HEK293T (cell line): ENCODE measurements around the gene RAB31.
A peak's percentile ranks its signal among the peaks of the same experiment; 100 is the strongest.

Experiments used
- CTCF ChIA-PET: fragments of 350-600 bp; formaldehyde crosslinking; extraction: SDS; loops from one replicate; lab custom pipeline; 2021; ENCODE audit warnings: antibody characterized with exemption, inconsistent platforms; lab: Yijun Ruan, JAX
- POLR2A ChIA-PET: fragments of 350-600 bp; formaldehyde crosslinking; extraction: SDS; loops from one replicate; lab custom pipeline; 2020; ENCODE audit warnings: antibody characterized with exemption, inconsistent platforms; lab: Yijun Ruan, JAX
- DNase-seq: peaks from one replicate; pipeline ENCODE4 v3.0.0; 2012; ENCODE audit warnings: mixed read lengths; ENCODE audit errors: extremely low spot score
- ARNT ChIP-seq: fragments of 450-650 bp; IDR thresholded peaks from 2 replicates; pipeline ENCODE4 v1.6.1; 2017; ENCODE audit warnings: mild to moderate bottlenecking
- BHLHE40 ChIP-seq: fragments of 450-650 bp; IDR thresholded peaks from 2 replicates; pipeline ENCODE4 v1.6.1; 2016; ENCODE audit warnings: mild to moderate bottlenecking, moderate library complexity, borderline replicate concordance
- CTBP1 ChIP-seq: fragments of 450-650 bp; IDR thresholded peaks from 2 replicates; pipeline ENCODE4 v1.6.1; 2016; ENCODE audit warnings: borderline replicate concordance
- ELF4 ChIP-seq: fragments of 450-650 bp; IDR thresholded peaks from 2 replicates; pipeline ENCODE4 v1.6.1; 2017; ENCODE audit warnings: antibody characterized with exemption
- FOXA1 ChIP-seq: fragments of 450-650 bp; IDR thresholded peaks from 2 replicates; pipeline ENCODE4 v1.6.1; 2016; ENCODE audit warnings: mild to moderate bottlenecking
- FOXK2 ChIP-seq: fragments of 450-650 bp; IDR thresholded peaks from 2 replicates; pipeline ENCODE4 v1.6.1; 2016; ENCODE audit warnings: mild to moderate bottlenecking
- FOXM1 ChIP-seq: fragments of 450-650 bp; IDR thresholded peaks from 2 replicates; pipeline ENCODE4 v1.6.1; 2017; ENCODE audit warnings: mild to moderate bottlenecking, borderline replicate concordance
- HDGF ChIP-seq: fragments of 450-650 bp; IDR thresholded peaks from 2 replicates; pipeline ENCODE4 v1.6.1; 2017; ENCODE audit warnings: antibody characterized with exemption, borderline replicate concordance
- L3MBTL2 ChIP-seq: fragments of 450-650 bp; conservative IDR thresholded peaks from 2 replicates; pipeline ENCODE4 v1.6.1; 2016; ENCODE audit warnings: mild to moderate bottlenecking
- LEF1 ChIP-seq: fragments of 450-650 bp; IDR thresholded peaks from 2 replicates; pipeline ENCODE4 v1.6.1; 2017; ENCODE audit warnings: mild to moderate bottlenecking, borderline replicate concordance
- NFRKB ChIP-seq: fragments of 450-650 bp; IDR thresholded peaks from 2 replicates; pipeline ENCODE4 v1.6.1; 2016; ENCODE audit warnings: mild to moderate bottlenecking, moderate library complexity
- PKNOX1 ChIP-seq: fragments of 450-650 bp; IDR thresholded peaks from 2 replicates; pipeline ENCODE4 v1.6.1; 2016
- SP1 ChIP-seq: fragments of 450-650 bp; IDR thresholded peaks from 2 replicates; pipeline ENCODE4 v1.6.1; 2017
- SUZ12 ChIP-seq: fragments of 450-650 bp; IDR thresholded peaks from 2 replicates; pipeline ENCODE4 v1.6.1; 2016; ENCODE audit warnings: mild to moderate bottlenecking
- TARDBP ChIP-seq: fragments of 450-650 bp; IDR thresholded peaks from 2 replicates; pipeline ENCODE4 v1.6.1; 2016
- ZNF384 ChIP-seq: fragments of 450-650 bp; IDR thresholded peaks from 2 replicates; pipeline ENCODE4 v1.6.1; 2016

Gene RAB31

GRCh38 chr18:9705183-9705829, 2.8 kb upstream of the RAB31 start:
- TF ChIP-seq CTBP1 (peak; percentile 44; the same call in 1 of the 2 replicates), ARNT (no peak), PKNOX1 (0 out of 2 replicates have a peak, but pooled peaks have one; percentile 16), SUZ12 (no peak)
- CTCF ChIA-PET = no interaction called here
- POLR2A ChIA-PET = no interaction called here
- DNase-seq = peak; percentile 10

GRCh38 chr18:9706081-9706935, 1.8 kb upstream of the RAB31 start:
- ChIA-PET POLR2A (interaction anchor here (0.6 kb wide), 1 partner anchor 207 kb away, joined by 3 read pairs; the partner anchor contains the start of gene VAPA), CTCF (no interaction called here)
- TF ChIP-seq L3MBTL2 (no peak), ZNF384 (no peak), SP1 (no peak), TARDBP (no peak), BHLHE40 (no peak)
- no peak for DNase-seq

GRCh38 chr18:9707381-9708056, 582 bp upstream of the RAB31 start:
- POLR2A ChIA-PET = interaction anchor here (1.2 to 1.4 kb wide), 2 partner anchors 8 to 59 kb away, joined by 3 to 6 read pairs; no protein-coding TSS in a partner anchor
- CTCF ChIA-PET = interaction anchor here (0.6 to 1.0 kb wide), 2 partner anchors 19 to 25 kb away, joined by 3 to 4 read pairs; no protein-coding TSS in a partner anchor
- TF ChIP-seq ELF4 = no peak
- TF ChIP-seq FOXK2 = no peak
- no peak for TF ChIP-seq SP1
- no peak for TF ChIP-seq ZNF384
- TF ChIP-seq FOXM1 = no peak
- no peak for TF ChIP-seq LEF1
- TF ChIP-seq L3MBTL2 = no peak
- TF ChIP-seq HDGF = no peak
- DNase-seq = peak; percentile 7

- ChIA-PET POLR2A (interaction anchor here (1.2 to 1.4 kb wide), 2 partner anchors 9 to 58 kb away, joined by 3 to 6 read pairs; no protein-coding TSS in a partner anchor), CTCF (interaction anchor here (0.6 to 1.0 kb wide), 2 partner anchors 21 to 24 kb away, joined by 3 to 4 read pairs; no protein-coding TSS in a partner anchor)
- peak; percentile 10 for DNase-seq
- no peak for TF ChIP-seq SP1
- no peak for TF ChIP-seq ELF4
- TF ChIP-seq SUZ12 = no peak
- TF ChIP-seq TARDBP = no peak
- TF ChIP-seq NFRKB = no peak
Measured at GRCh38 chr18:9708434-9709303, 568 bp downstream of the RAB31 start.

- ChIA-PET POLR2A (no interaction called here), CTCF (no interaction called here)
- TF ChIP-seq FOXM1 = no peak
- TF ChIP-seq L3MBTL2 = no peak
- TF ChIP-seq ELF4 = no peak
- no peak for TF ChIP-seq HDGF
- TF ChIP-seq TARDBP = no peak
- no peak for DNase-seq
Measured at GRCh38 chr18:9709304-9709877, 1.3 kb downstream of the RAB31 start.

GRCh38 chr18:9710037-9710436, 1.9 kb downstream of the RAB31 start:
- TF ChIP-seq FOXA1 = no peak
- no peak for TF ChIP-seq HDGF
- TF ChIP-seq FOXM1 = no peak
- no peak for DNase-seq
- POLR2A ChIA-PET = no interaction called here
- CTCF ChIA-PET = no interaction called here

- CTCF ChIA-PET = no interaction called here
Measured at GRCh38 chr18:9711361-9712129, 3.4 kb downstream of the RAB31 start.

More at GRCh38 chr18:9711361-9712129, 3.4 kb downstream of the RAB31 start:
- TF ChIP-seq BHLHE40 (no peak), ARNT (no peak), L3MBTL2 (no peak), SP1 (no peak), ELF4 (no peak), HDGF (no peak), FOXM1 (no peak), PKNOX1 (no peak), LEF1 (no peak), FOXA1 (no peak), TARDBP (no peak), NFRKB (no peak), CTBP1 (no peak), ZNF384 (no peak), FOXK2 (no peak), SUZ12 (no peak)
- DNase-seq = no peak
- POLR2A ChIA-PET = no interaction called here
